GM12891 (cell line): ENCODE data around the gene NLRP12.

Source experiments
- DNase-seq: peaks from one replicate; pipeline ENCODE4 v3.0.0; 2011; ENCODE audit warnings: low spot score; ENCODE audit not compliant: insufficient read length
- FAIRE-seq: peaks from 2 replicates; lab custom pipeline; 2011; peaks lifted over from hg19 to GRCh38; lab: Jason Lieb, UNC
- PAX5 ChIP-seq: IDR thresholded peaks from 2 replicates; pipeline ENCODE4 v1.6.1; 2011; ENCODE audit warnings: low read length, moderate library complexity, mild to moderate bottlenecking; ENCODE audit not compliant: insufficient read depth, severe bottlenecking
- POLR2A ChIP-seq: IDR thresholded peaks from 2 replicates; pipeline ENCODE4 v1.6.1; 2011; ENCODE audit warnings: low read depth, low read length, control low read depth
- POLR2AphosphoS5 ChIP-seq: IDR thresholded peaks from 2 replicates; pipeline ENCODE4 v1.6.1; 2011; ENCODE audit warnings: low read depth, low read length, control low read depth
- POU2F2 ChIP-seq: IDR thresholded peaks from 2 replicates; pipeline ENCODE4 v1.6.1; 2011; ENCODE audit warnings: low read depth, mild to moderate bottlenecking, control low read depth, low read length, moderate library complexity
- SPI1 ChIP-seq: IDR thresholded peaks from 2 replicates; pipeline ENCODE4 v1.6.1; 2011; ENCODE audit warnings: low read depth, low read length, control low read depth
- TAF1 ChIP-seq: IDR thresholded peaks from 2 replicates; pipeline ENCODE4 v1.6.1; 2011; ENCODE audit warnings: low read depth, low read length, control low read depth

The NLRP12 gene

GRCh38 chr19:53828531-53828930 lies 4.4 kb upstream of the NLRP12 start:
- no peak for FAIRE-seq
- TF ChIP-seq POU2F2 (no peak), POLR2AphosphoS5 (no peak), POLR2A (no peak), SPI1 (no peak), PAX5 (no peak)
- DNase-seq = no peak

- FAIRE-seq (no peak), DNase-seq (no peak)
- TF ChIP-seq POLR2AphosphoS5 (no peak), PAX5 (no peak), POU2F2 (no peak), SPI1 (no peak), TAF1 (no peak), POLR2A (no peak)
These were observed 2.8 kb upstream of the NLRP12 start for GRCh38 chr19:53826876-53827275.

- no peak for FAIRE-seq
- TF ChIP-seq SPI1 (no peak), POLR2AphosphoS5 (no peak), POU2F2 (no peak), POLR2A (no peak), PAX5 (no peak), TAF1 (no peak)
- DNase-seq = no peak
These were observed 564 bp downstream of the NLRP12 start for GRCh38 chr19:53823380-53824120.

GRCh38 chr19:53819861-53820260 lies 4.3 kb downstream of the NLRP12 start:
- FAIRE-seq (no peak), DNase-seq (no peak)

DNA sequence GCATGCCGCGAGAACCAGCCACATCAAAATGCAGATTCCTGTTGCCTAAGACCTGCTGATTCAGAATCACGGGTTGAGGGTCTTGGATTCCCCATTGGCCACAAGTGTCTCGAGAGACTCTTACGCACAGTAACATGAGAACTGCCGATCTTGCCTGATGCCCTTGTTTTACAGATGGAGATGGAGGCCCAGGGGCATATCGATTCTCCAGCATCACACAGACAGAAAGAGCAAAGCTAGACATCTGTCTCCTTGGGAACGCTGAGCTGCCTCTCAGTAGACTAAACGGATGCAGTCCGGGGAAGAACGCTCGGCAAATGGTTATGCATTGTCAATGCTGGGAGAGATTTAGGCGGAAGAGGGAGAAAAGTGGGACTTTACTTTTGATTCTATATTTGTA lies 5.4 kb downstream of the NLRP12 start:
- no peak for FAIRE-seq
- no peak for TF ChIP-seq SPI1
- no peak for TF ChIP-seq POLR2AphosphoS5
- TF ChIP-seq PAX5 = no peak
- TF ChIP-seq POU2F2 = no peak
- TF ChIP-seq TAF1 = no peak
- TF ChIP-seq POLR2A = no peak
- DNase-seq = no peak

More at GRCh38 chr19:53819861-53820260, 4.3 kb downstream of the NLRP12 start:
- no peak for TF ChIP-seq TAF1
- no peak for TF ChIP-seq PAX5
- TF ChIP-seq POLR2A = no peak
- no peak for TF ChIP-seq SPI1
- TF ChIP-seq POLR2AphosphoS5 = no peak
- no peak for TF ChIP-seq POU2F2

GRCh38 chr19:53813996-53814395 lies 10.1 kb downstream of the NLRP12 start:
- TF ChIP-seq POU2F2 (no peak), POLR2A (no peak), PAX5 (no peak), SPI1 (no peak), POLR2AphosphoS5 (no peak)
- FAIRE-seq (no peak), DNase-seq (no peak)

DNA sequence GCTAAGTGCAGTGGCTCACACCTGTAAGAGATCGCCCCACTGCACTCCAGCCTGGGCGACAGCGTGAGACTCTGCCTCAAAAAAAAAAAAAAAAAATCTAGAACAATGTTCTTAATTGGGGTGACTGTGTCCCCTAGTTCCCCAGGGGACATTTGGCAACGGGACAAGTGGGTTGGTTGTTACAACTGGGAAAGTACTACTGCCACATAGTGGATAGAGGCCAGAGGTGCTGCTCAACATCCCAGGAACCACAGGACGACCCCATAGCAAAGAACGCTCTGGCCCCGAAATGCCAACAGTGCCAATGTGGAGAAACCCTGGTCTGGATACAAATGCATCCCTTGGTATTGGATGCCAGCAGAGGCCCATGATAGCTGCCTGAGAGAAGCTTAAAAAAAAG lies 11.8 kb downstream of the NLRP12 start:
- no peak for DNase-seq

DNA sequence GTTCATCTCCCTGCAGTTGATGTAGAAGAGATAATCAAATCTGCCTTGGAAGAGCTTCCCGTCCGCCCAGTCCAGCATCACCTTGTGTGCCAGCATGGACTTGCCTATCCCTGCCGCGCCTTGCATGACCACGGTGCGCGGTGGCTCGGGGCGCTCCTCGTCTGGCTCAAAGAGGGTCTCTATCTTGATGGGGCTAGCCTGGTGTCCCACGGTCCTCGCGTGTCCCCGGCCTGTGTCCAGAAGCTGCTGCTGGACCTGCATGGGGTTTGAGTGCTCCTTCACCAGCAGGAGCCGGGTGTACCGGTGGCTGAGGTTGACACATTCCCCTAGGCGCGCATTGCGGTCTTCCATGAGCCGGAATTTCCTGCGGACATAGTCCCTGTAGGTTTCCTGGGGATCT lies 13.2 kb downstream of the NLRP12 start:
- no peak for TF ChIP-seq POLR2A
- no peak for TF ChIP-seq TAF1
- no peak for TF ChIP-seq POU2F2
- TF ChIP-seq PAX5 = no peak
- no peak for TF ChIP-seq POLR2AphosphoS5
- TF ChIP-seq SPI1 = no peak
- FAIRE-seq = no peak
- DNase-seq = no peak

More for the DNA sequence above, 11.8 kb downstream of the NLRP12 start:
- TF ChIP-seq PAX5 (no peak), POLR2AphosphoS5 (no peak), POU2F2 (no peak), SPI1 (no peak), TAF1 (no peak), POLR2A (no peak)
- no peak for FAIRE-seq

DNA sequence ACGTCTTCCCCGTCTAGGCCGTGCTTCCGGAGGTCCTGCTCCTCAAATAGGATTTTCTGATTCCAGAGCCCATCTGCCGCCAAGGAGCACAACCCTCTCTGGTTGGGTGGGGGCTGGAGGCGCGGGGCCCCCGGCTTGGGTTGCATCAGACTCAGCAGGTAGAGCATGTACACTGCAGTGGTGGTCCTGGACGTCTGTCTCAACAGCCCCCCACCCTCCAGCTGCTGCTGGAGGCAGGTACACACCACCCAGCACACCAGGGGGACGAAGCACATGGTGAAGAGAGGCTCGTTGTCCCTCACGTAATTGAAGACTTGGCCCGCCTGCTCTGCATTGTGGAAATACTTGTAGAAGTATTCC lies 13.9 kb downstream of the NLRP12 start:
- FAIRE-seq (no peak), DNase-seq (no peak)
- TF ChIP-seq TAF1 (no peak), POLR2A (no peak), SPI1 (no peak), POLR2AphosphoS5 (no peak), PAX5 (no peak), POU2F2 (no peak)
